Measurements from ENCODE around the gene TRAF3IP1. TPM values are rescaled to one million over a fixed set of nuclear protein-coding genes. Genes with fewer than 3 reads are reported as not detected.
"Not testable (repeated sequence)": the region's sequence is repeated elsewhere in the genome, so short reads cannot be mapped to it uniquely, and the experiment has no call there.

Gene TRAF3IP1
- 6.0 and 6.8 TPM in 2 replicates for total RNA-seq

- DNase-seq (ENCODE audit: low read depth in 2 of 2) = peak; percentile 80 to 95
These were observed at the start of gene TRAF3IP1 for GRCh38 chr2:238320246-238320647. TRAF3IP1 (plus strand) TSS chr2:238320518; CDS start chr2:238320663, 145 bp downstream.

DNA sequence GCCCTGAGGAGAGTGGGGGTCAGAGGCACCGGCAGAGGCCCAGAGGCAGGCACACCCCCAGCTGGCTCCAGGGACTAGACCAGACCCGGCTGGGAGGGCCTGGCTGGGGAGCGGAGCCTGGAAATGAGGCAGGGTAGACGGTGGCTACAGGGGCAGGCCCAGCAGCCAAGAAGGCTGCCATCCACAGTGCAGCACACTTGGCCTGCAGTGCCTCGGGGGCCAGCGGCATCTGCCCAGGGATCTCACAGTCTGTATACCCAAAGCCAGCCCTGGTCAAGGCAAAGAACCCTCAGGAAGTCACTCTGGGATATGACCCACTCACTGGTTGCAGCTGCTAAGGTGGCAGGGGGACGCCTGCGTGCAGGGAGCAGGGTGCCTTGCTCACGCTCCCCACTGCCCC lies 49.7 kb upstream of the TRAF3IP1 start:
- no peak for DNase-seq (ENCODE audit: low read depth in 2 of 2)

DNA sequence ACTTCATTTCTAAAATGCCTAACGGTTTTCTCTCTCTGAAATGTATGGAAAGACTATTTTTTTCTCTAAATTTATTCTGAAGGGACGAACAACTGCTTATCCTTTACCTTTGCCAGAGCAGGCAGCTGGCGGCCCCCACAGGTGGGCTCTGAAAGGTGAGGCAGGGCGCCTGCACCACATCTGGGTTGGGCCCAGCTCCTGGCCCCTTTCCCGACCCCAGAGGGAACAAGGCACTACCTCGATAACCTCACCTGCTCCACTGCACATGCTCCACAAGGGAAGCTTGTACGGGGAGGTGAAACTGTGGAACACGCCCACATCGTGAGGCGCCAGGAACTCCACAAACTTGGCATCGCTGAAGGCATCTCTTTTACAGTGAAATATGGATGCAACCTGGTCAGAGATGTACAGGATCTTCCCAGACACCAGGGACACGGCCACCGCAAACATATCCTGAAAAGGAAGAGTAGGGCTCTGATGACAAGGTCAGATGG lies 49.2 kb upstream of the TRAF3IP1 start:
- no peak for DNase-seq (ENCODE audit: low read depth in 2 of 2)

- not testable (repeated sequence) for DNase-seq (ENCODE audit: low read depth in 2 of 2)
These were observed 48.6 kb upstream of the TRAF3IP1 start for GRCh38 chr2:238271686-238272085.

- no peak for DNase-seq (ENCODE audit: low read depth in 2 of 2)
These were observed 48.2 kb upstream of the TRAF3IP1 start for GRCh38 chr2:238272156-238272555.

DNA sequence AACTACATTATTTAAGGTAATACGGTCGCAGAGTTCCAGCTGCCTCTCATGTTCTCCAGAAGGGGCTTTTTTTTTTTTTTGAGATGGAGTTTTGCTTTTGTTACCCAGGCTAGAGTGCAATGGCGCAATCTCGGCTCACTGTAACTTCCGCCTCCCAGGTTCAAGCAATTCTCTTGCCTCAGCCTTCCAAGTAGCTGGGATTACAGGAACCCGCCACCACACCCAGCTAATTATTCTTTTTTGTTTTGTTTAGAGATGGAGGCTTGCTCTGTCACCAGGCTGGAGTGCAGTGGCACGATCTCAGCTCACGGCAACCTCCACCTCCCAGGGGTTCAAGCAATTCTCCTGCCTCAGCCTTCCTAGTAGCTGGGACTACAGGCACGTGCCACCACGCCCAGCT lies 46.9 kb upstream of the TRAF3IP1 start:
- not testable (repeated sequence) for DNase-seq (ENCODE audit: low read depth in 2 of 2)

- DNase-seq (ENCODE audit: low read depth in 2 of 2) = no peak
These were observed 46.0 kb upstream of the TRAF3IP1 start for GRCh38 chr2:238274152-238274865.

DNA sequence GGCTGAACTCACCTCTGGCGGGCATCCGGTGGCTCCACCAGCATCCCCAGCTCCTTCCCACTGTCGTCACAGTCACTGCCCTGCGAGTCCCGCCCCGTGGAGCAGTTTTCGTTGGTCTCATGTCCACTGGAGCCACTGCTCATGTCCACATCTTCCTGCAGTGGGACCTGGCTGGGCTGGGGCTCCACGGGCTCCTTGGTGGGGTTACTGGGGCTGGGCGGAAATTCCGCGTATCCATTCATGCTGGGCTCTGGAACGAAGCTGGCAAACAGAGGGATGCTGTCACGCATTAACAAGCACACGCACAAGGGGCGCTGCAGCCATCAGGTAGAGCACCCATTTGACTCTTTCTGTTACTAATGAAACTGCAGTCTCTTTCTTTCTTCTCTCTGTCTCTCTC lies 42.6 kb upstream of the TRAF3IP1 start:
- no peak for DNase-seq (ENCODE audit: low read depth in 2 of 2)

DNA sequence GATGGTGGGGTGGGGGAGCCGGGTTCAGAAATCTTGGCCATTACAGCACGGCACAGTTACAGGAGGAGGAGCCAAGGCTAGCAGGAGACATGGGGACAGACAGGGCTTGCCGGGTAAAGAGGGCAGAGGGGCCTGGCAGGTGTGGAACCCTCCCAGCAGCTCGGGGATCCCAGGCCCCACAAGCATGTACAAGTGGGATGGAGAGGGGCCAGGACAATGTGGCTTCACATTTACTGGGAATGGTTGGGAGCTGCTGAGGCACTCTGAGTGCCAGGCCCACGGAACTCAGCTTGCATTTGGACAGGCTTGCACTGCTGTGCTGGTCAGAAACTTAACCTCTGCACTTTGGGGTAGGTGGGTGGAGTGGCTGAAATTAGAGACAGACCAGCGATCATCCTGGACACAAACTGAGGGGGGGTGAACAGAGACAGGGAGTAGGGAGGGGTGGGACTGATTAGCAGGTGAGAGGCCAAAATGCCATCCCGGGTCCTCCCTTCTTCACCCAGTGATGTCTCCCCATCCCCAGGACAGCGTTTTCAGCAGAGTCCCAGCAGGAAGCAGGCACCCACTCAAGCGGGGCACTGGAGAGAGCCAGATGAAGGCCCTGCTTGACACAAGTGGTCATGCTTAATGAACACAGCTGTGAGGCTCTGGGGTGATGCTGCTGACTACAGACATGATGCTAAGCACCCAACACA lies 41.5 kb upstream of the TRAF3IP1 start:
- DNase-seq (ENCODE audit: low read depth in 2 of 2) = no peak

DNA sequence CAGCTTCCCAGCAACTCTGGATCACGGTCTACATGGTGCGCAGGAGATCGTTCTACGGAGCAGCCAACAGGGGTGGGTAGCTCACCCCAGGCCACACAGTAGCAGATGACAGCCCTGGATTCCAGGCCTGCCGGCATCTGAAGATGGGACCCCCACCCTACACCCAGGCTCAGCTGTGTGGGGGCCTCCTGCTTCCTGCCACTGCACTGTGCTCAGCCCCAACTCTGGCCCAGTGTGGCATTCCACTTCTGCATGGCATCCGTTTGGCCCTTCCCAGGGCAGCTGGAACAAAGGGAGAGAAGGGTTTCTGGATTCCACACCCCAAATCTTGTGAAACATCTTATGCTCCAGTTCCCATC lies 41.0 kb upstream of the TRAF3IP1 start:
- DNase-seq (ENCODE audit: low read depth in 2 of 2) = no peak

DNA sequence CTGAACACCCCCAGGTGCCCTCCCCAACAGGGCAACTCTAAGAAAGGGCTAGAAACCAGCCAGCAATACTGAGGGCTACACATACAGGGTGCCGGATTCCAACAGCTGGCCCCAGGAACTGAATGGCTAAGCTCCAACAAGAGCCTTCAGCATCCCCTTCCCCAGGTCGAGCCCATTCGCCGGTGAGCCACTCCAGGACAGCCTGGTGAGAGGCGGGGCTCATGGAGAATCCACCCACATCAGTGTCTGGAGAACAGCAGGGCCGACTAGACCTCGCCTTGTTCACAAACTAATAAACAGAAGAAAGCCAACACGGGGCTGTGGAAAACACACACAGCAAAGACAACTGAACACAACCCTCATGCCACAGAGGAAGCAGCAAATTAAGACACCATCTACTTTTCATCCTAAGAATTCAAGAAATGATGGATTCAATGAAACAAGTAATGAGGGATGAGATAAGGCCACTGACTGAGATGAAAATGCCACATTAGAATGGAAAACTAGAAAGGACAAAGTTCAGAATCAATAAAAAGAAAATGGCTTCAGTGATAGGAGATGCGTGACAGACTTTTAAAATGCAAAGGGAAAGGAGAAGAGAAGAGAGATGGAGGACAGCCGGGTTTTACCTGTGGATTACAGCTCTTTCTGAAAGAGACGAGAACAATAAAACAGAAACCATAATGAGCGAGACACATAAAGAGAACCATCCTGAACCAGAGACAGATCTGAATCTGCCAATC lies 40.1 kb upstream of the TRAF3IP1 start:
- no peak for DNase-seq (ENCODE audit: low read depth in 2 of 2)

DNA sequence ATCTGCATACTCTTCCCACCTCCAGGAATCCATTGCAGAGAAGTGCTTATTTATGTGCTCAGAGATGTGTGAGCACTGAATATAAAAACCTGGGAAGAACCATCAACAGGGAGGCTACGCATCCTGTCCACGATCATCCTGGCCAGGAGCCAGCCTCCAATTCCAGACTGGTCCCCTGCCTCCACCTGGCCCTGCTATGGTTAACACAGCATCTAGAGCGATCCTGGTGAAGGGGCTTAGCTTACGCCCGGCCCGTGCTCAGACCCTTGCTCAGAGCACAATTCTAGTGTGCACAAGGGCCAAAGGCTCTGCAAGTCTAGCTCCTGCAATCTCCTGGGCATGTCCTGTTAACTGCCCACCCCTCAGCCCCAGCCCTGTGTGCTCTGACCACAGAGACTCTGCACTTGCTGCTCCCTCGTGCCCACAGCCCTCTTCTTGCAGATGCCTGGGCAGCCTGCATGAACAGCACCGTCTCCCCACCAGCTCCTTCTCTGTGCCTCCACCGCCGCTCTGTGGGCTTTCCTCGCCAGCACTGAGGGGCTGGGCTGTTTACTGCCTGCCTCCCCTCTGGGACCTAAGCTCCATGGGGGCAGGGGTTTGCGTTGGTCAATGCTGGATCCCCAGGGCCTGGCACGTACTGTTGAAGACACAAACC lies 38.4 kb upstream of the TRAF3IP1 start:
- DNase-seq (ENCODE audit: low read depth in 2 of 2) = no peak

DNA sequence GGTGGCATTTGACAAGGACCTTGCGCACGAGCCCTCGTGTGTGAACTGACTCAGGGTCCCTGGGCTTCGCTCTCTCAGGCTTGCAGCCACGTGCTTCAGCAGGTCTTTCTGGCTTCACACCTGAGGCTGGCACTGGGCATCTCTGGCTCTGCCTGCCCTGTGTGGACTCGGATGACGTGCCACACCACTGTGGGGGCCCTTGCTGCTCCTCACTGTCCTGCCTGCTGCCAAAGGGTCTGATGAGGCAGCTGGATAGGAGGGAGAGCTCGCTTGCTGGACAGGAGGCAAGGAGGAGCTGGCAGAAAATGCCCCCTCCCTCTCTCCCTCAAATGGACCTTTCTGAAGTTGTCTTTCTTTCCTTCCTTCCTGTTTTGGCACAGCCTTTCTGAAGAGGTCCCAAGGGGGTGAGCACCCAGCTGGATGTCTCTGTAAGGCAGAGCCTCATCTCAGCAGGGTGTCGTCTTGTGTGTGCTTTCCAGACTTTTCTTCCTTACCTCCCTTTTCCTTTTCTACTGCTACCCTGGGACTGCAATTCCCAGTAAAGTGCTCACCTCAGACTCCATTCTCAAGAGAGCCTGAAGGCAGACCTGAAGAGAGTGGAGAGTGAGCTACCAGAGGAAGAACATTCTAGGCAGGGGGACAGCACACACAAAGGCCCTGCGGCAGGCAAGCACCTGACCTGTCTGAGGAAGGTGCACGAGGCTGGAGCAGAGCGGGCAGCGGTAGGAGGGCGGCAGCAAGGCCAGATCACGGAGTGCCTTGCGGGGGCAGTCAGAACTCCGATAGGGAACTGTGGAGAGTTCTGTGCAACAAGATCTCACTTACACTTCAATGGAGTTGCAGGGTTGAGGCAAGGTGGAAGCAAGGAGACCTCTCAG lies 37.2 kb upstream of the TRAF3IP1 start:
- DNase-seq (ENCODE audit: low read depth in 2 of 2) = no peak

GRCh38 chr2:238284802-238285515 lies 35.4 kb upstream of the TRAF3IP1 start:
- DNase-seq (ENCODE audit: low read depth in 2 of 2) = no peak

- DNase-seq (ENCODE audit: low read depth in 2 of 2) = peak in 1 of 2 donors; percentile 26
These were observed 34.6 kb upstream of the TRAF3IP1 start for GRCh38 chr2:238285653-238286082.

DNA sequence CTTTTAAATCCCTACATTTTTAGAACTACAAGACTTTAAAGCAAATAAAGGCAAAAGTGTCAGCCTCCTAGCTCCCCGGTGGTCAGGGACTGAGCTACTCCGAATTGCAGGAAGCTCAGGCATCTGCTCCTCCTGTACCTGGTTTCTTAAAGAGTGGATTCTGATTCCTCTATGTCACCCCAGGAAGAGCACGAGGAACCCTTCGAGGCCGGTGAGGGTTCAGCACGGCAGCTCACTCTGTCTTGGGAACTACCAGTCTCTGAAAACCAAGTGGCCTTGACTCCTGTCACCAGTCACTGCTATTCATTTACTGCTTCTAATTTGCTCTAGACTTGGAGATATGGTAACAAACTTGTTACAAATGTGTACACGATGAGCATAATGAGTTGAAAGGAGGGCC lies 34.2 kb upstream of the TRAF3IP1 start:
- no peak for DNase-seq (ENCODE audit: low read depth in 2 of 2)

DNA sequence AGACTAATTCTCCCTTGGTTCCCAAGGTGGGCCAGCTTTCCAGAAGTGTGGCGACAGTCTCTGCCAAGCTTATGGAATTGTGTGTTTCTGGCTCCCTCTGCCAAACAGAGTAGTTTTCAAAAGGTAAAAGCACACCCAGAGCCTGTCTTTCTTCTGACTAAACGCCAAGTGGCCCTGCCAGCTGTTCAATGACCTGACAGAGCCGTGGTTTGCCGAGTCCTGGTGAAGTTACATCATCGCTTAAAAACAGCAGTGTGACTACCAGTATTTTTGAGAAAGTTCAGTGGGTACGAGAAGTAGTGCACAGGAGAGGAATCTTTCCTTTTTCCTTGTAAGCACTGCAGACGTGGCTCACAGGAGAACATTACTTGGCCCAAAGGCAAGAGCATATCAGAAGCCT lies 33.8 kb upstream of the TRAF3IP1 start:
- DNase-seq (ENCODE audit: low read depth in 2 of 2) = no peak

DNA sequence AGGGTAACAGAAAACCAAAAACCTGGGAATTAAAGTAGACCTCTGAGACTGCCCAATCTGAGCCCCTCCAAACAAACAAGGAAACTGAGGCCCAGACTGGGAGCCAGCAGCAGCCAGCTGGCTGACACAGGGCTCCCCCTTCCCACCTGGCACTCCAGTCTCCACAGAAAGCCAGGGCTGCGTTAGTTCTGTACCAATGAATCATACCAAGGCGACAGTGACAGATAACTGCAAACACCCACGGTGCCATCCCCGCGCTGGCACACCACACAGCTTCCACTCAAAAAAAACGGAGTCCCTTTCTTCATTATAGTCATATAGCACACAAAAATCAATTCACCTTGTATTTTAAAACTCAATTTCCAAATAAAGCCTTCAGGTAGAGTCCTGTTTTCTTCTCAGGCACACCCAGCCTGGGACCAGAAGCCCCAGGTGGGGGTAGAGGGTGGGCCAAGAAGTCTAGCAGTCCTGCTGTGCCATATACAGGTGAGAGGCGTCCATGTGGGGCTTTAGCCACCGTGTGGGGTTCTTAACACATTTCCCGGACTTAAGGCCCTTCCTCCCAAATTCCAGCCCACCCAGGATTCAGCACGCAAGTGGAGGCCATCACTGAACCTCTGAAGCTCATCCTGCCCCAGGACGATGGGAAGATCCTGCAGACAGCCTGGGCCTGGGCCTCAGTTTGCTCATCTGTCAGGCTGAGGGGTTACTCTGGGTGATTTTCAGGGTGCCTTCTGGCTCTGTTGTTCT lies 33.2 kb upstream of the TRAF3IP1 start:
- no peak for DNase-seq (ENCODE audit: low read depth in 2 of 2)
